A673 (cell line): ENCODE measurements around the gene TATDN2. TPM values are rescaled to one million over a fixed set of nuclear protein-coding genes. Genes with fewer than 3 reads are reported as not detected.

ENCODE experiments used
- BruUV-seq: library from RNA; stranded (reverse); fragments of 400-500 nt; replicated peaks from 2 replicates; lab custom pipeline; 2021; lab: Mats Ljungman, UMichigan
- CTCF ChIA-PET: fragments of 300-600 bp; sonication (Branson Sonifier 250); formaldehyde crosslinking; loops from one replicate; lab custom pipeline; 2022; ENCODE audit warnings: antibody characterized with exemption; lab: Charles Lee
- POLR2A ChIA-PET: fragments of 300-600 bp; sonication (Branson Sonifier 250); formaldehyde crosslinking; loops from one replicate; lab custom pipeline; 2022; ENCODE audit warnings: antibody characterized with exemption; ENCODE audit not compliant: low non-redundant PET; lab: Charles Lee
- DNase-seq: peaks from one replicate; pipeline ENCODE4 v3.0.0-alpha.2; 2015; ENCODE audit warnings: low spot score
- H3K27ac ChIP-seq: fragments of 200-600 bp; sonication (generic); 2 replicates; pipeline ENCODE4 v1.5.1; 2016; ENCODE audit warnings: mixed run types, low read depth, mild to moderate bottlenecking, mixed read lengths, antibody characterized with exemption, low read length; ENCODE audit not compliant: poor library complexity, severe bottlenecking
- H3K27me3 ChIP-seq: fragments of 200-600 bp; sonication (generic); replicated peaks from 2 replicates; pipeline ENCODE4 v1.6.1; 2017; ENCODE audit warnings: mixed run types, low read depth, mild to moderate bottlenecking, mixed read lengths, antibody characterized with exemption, low read length; ENCODE audit not compliant: insufficient read depth, poor library complexity
- H3K36me3 ChIP-seq: fragments of 200-600 bp; sonication (generic); 2 replicates; pipeline ENCODE4 v1.6.1; 2016; ENCODE audit warnings: mixed run types, mild to moderate bottlenecking, mixed read lengths, antibody characterized with exemption, low read length; ENCODE audit not compliant: insufficient read depth, poor library complexity, severe bottlenecking
- H3K4me1 ChIP-seq: fragments of 200-600 bp; sonication (generic); 2 replicates; pipeline ENCODE4 v1.6.1; 2017; ENCODE audit warnings: mixed run types, mild to moderate bottlenecking, mixed read lengths, antibody characterized with exemption, low read length; ENCODE audit not compliant: insufficient read depth, poor library complexity, severe bottlenecking
- H3K4me3 ChIP-seq: fragments of 200-600 bp; sonication (generic); 2 replicates; pipeline ENCODE4 v1.5.1; 2016; ENCODE audit warnings: low read depth, mixed run types, mild to moderate bottlenecking, mixed read lengths, low read length; ENCODE audit not compliant: poor library complexity, severe bottlenecking
- H3K9me3 ChIP-seq: fragments of 200-600 bp; sonication (generic); 2 replicates; pipeline ENCODE4 v1.6.1; 2016; ENCODE audit warnings: mixed run types, low read depth, mild to moderate bottlenecking, mixed read lengths, antibody characterized with exemption, low read length; ENCODE audit not compliant: poor library complexity, severe bottlenecking
- EZH2 ChIP-seq: fragments of 200-600 bp; sonication (generic); IDR thresholded peaks from 2 replicates; pipeline ENCODE4 v1.6.1; 2017; ENCODE audit warnings: borderline replicate concordance, low read depth, mild to moderate bottlenecking, mixed read lengths, antibody characterized with exemption, low read length; ENCODE audit not compliant: poor library complexity, severe bottlenecking
- intact Hi-C: fragments of 100-400 bp; cut with micrococcal nuclease; formaldehyde crosslinking; loops from one replicate; pipeline ENCODE4 v1.10.0; 2022; ENCODE audit not compliant: unreplicated experiment
- total RNA-seq: library from RNA; stranded (reverse); gene quantifications from 2 replicates; pipeline ENCODE4 v1.2.3, GENCODE V29; 2021
- TF ChIP-seq, protein P1 (sequence below): fragments of 300-800, 200-600 bp; sonication (generic); conservative IDR thresholded peaks from 2 replicates; pipeline ENCODE4 v1.5.1; 2017; ENCODE audit warnings: low read depth, mild to moderate bottlenecking, antibody characterized with exemption, low read length, moderate library complexity, mixed read lengths

Gene TATDN2
- total RNA-seq, 1 experiment from 2014 or later, result 42.0 TPM

GRCh38 chr3:10238345-10239183, 9.7 kb upstream of the TATDN2 start:
- intact Hi-C loops, result no loop called here
- DNase-seq, result no peak
- no TSS peak for BruUV-seq

DNA sequence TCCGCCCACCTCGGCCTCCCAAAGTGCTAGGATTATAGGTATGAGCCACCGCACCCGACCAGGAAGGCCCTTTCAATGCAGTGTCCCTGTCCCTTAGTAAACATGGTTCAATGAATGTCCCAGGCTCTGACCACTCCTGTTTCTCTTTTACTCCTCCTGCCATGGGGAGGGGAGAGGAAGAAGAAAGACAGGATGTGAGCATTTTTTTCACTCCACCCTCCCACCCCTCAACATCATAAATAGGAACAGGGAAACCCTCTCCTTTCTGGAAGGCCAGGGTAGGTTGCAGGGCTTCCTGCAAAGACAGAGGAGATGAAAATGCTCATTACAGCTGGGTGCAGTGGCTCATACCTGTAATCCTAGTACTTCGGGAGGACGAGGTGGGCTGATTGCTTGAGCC, 7.5 kb upstream of the TATDN2 start:
- no peak for DNase-seq

More at GRCh38 chr3:10238345-10239183, 9.7 kb upstream of the TATDN2 start:
- TF ChIP-seq, protein P1, sequence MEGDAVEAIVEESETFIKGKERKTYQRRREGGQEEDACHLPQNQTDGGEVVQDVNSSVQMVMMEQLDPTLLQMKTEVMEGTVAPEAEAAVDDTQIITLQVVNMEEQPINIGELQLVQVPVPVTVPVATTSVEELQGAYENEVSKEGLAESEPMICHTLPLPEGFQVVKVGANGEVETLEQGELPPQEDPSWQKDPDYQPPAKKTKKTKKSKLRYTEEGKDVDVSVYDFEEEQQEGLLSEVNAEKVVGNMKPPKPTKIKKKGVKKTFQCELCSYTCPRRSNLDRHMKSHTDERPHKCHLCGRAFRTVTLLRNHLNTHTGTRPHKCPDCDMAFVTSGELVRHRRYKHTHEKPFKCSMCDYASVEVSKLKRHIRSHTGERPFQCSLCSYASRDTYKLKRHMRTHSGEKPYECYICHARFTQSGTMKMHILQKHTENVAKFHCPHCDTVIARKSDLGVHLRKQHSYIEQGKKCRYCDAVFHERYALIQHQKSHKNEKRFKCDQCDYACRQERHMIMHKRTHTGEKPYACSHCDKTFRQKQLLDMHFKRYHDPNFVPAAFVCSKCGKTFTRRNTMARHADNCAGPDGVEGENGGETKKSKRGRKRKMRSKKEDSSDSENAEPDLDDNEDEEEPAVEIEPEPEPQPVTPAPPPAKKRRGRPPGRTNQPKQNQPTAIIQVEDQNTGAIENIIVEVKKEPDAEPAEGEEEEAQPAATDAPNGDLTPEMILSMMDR, result no peak
- TF ChIP-seq EZH2, result no peak
- no peaks in the 10 kb centered on the region for H3K9me3 ChIP-seq
- H3K27me3 ChIP-seq, result no peaks in the 10 kb centered on the region
- no peak overlapping the region for H3K27ac ChIP-seq
- ChIA-PET CTCF (no interaction called here), POLR2A (no interaction called here)
- H3K36me3 ChIP-seq, result no peaks in the 10 kb centered on the region
- H3K4me1 ChIP-seq, result no peaks in the 10 kb centered on the region
- no peak overlapping the region for H3K4me3 ChIP-seq

GRCh38 chr3:10242182-10243065, 5.8 kb upstream of the TATDN2 start:
- POLR2A ChIA-PET, result no interaction called here
- DNase-seq, result no peak
- intact Hi-C loops, result no loop called here
- CTCF ChIA-PET, result no interaction called here
- Histone ChIP-seq H3K9me3 (peaks cover 15% of the 10 kb centered on the region), H3K36me3 (no peaks in the 10 kb centered on the region), H3K27me3 (no peaks in the 10 kb centered on the region), H3K27ac (no peak overlapping the region), H3K4me1 (no peaks in the 10 kb centered on the region), H3K4me3 (no peak overlapping the region)
- no TSS peak for BruUV-seq
- no peak for TF ChIP-seq EZH2
- TF ChIP-seq, protein P1, result no peak

More for the DNA sequence above, 7.5 kb upstream of the TATDN2 start:
- H3K27ac ChIP-seq, result no peak overlapping the region
- no peaks in the 10 kb centered on the region for H3K27me3 ChIP-seq
- no TSS peak for BruUV-seq
- H3K9me3 ChIP-seq, result peaks cover 10% of the 10 kb centered on the region
- ChIA-PET CTCF (no interaction called here), POLR2A (no interaction called here)
- no peaks in the 10 kb centered on the region for H3K36me3 ChIP-seq
- intact Hi-C loops, result no loop called here
- no peaks in the 10 kb centered on the region for H3K4me1 ChIP-seq
- no peak overlapping the region for H3K4me3 ChIP-seq
- TF ChIP-seq EZH2, result no peak
- TF ChIP-seq, protein P1, result no peak
